NB4 (cell line): Measurements from ENCODE around the gene WWP2.

ENCODE experiments used
- DNase-seq: peaks from one replicate; pipeline ENCODE4 v3.0.0; 2010; ENCODE audit warnings: low read depth
- H3K4me3 ChIP-seq: one replicate; pipeline ENCODE4 v1.5.1; 2011; ENCODE audit warnings: mild to moderate bottlenecking, low read depth, low read length, moderate library complexity
- MAX ChIP-seq: IDR thresholded peaks from 2 replicates; pipeline ENCODE4 v1.6.1; 2011; ENCODE audit warnings: low read depth, low read length
- MYC ChIP-seq: IDR thresholded peaks from 2 replicates; pipeline ENCODE4 v1.6.1; 2011; ENCODE audit warnings: low read depth, low read length
- POLR2A ChIP-seq: IDR thresholded peaks from 2 replicates; pipeline ENCODE4 v1.6.1; 2011; ENCODE audit warnings: mild to moderate bottlenecking; ENCODE audit not compliant: insufficient read length; ENCODE audit errors: extremely low read depth
- TF ChIP-seq, protein P1 (sequence below): IDR thresholded peaks from one replicate; pipeline ENCODE4 v1.5.1; 2012; ENCODE audit warnings: low read depth, low read length

Gene WWP2

DNA sequence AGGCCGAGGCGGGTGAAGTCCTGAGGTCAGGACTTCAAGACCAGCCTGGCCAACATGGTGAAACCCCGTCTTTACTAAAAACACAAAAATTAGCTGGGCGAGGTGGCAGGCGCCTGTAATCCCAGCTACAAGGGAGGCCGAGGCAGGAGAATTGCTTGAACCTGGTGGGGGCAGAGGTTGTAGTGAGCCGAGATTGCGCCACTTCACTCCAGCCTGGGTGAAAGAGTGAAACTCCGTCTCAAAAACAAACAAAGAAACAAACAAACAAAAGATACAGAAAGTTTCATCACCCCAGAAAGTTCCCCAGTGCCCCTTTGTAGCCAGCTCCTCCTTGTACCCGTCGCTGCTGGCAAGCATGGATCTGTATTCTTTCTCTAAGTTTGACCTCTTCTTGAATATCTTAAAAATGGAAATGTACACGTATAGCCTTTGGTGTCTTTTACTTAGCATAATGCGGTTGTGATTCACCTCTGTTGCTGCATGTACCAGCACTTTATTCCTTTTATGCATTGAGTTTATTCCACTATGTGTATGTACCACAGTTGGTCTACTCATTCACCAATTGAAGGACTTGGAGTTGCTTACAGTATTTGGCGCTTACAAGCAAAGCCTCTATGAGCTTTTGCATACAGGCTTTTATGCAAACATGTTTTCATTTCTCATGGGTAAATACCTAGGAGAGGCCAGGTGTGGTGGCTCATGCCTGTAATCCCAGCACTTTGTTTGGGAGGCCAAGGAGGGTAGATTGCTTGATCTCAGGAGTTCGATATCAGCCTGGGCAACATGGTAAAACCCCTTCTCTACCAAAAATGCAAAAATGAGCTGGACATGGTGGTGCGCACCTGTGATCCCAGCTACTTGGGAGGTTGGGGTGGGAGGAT lies 101.5 kb downstream of the WWP2 start:
- no peak overlapping the region for H3K4me3 ChIP-seq
- TF ChIP-seq, protein P1, sequence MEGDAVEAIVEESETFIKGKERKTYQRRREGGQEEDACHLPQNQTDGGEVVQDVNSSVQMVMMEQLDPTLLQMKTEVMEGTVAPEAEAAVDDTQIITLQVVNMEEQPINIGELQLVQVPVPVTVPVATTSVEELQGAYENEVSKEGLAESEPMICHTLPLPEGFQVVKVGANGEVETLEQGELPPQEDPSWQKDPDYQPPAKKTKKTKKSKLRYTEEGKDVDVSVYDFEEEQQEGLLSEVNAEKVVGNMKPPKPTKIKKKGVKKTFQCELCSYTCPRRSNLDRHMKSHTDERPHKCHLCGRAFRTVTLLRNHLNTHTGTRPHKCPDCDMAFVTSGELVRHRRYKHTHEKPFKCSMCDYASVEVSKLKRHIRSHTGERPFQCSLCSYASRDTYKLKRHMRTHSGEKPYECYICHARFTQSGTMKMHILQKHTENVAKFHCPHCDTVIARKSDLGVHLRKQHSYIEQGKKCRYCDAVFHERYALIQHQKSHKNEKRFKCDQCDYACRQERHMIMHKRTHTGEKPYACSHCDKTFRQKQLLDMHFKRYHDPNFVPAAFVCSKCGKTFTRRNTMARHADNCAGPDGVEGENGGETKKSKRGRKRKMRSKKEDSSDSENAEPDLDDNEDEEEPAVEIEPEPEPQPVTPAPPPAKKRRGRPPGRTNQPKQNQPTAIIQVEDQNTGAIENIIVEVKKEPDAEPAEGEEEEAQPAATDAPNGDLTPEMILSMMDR = no peak
- TF ChIP-seq MAX (no peak), POLR2A (no peak), MYC (no peak)
- no peak for DNase-seq

GRCh38 chr16:69865701-69866100 lies 103.6 kb downstream of the WWP2 start:
- TF ChIP-seq MAX = no peak
- TF ChIP-seq, protein P1 = no peak
- no peak for TF ChIP-seq MYC
- TF ChIP-seq POLR2A = no peak
- DNase-seq = peak; percentile 56
- H3K4me3 ChIP-seq = no peak overlapping the region

DNA sequence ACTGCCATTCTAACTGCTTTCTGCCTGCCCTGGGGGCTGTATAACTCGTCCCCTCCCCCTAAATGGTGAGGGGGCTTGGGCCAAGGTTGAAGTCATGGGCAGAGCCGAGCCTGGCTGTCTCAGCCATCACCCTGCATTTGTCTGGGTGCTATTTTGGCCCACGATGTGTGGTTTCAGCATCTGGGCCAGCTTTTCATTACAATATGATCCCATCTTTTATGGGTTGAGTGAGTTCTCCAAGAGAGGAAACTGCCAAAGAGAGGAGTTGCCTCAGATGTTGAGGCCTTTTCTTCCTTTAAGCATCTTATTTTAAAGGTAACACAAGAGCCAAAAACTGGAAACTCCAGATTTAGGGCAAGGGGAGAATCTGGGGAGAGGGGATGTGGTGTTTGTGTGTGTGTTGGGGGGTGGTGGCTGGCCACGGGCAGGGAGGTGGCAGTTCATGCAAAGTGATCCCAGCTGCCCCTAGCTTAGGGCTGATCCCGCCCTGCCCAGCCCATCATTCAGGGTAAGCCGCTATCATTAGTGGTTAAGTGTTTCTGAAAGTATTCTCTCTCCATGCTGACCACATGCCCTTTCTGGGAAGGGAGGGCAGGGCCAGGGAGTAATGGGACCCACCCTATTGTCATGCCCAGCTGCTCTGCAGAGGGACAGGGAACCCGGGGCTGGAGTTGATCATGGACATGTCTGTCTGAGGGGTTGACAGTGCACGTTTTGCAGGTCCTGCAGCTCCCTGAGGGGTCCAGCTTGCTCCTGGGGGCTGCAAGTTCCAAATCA lies 105.8 kb downstream of the WWP2 start:
- no peak for DNase-seq
- no peak for TF ChIP-seq POLR2A
- TF ChIP-seq MAX = no peak
- no peak overlapping the region for H3K4me3 ChIP-seq

GRCh38 chr16:69870761-69871160 lies 108.6 kb downstream of the WWP2 start:
- H3K4me3 ChIP-seq = no peak overlapping the region
- TF ChIP-seq, protein P1 = no peak
- TF ChIP-seq MYC = no peak
- no peak for TF ChIP-seq POLR2A
- TF ChIP-seq MAX = no peak
- DNase-seq = no peak

- TF ChIP-seq POLR2A (no peak), MAX (no peak), MYC (no peak)
- TF ChIP-seq, protein P1 = no peak
- no peak overlapping the region for H3K4me3 ChIP-seq
- no peak for DNase-seq
Observed at GRCh38 chr16:69871708-69872107, 109.6 kb downstream of the WWP2 start.

- no peak overlapping the region for H3K4me3 ChIP-seq
- DNase-seq = no peak
- TF ChIP-seq, protein P1 = no peak
- TF ChIP-seq MYC (no peak), POLR2A (no peak), MAX (no peak)
Observed at GRCh38 chr16:69872888-69873287, 110.8 kb downstream of the WWP2 start.
